CMK (cell line): ENCODE results near the gene PTGR3.
"Not testable (repeated sequence)": the region's sequence is repeated elsewhere in the genome, so short reads cannot be mapped to it uniquely, and the experiment has no call there.

Experiments used
- DNase-seq: peaks from one replicate; pipeline ENCODE4 v3.0.0-alpha.2; 2010; ENCODE audit warnings: low read depth

Gene PTGR3

GRCh38 chr18:75202696-75203365 is 6.1 kb downstream of the PTGR3 start:
- no peak for DNase-seq

- no peak for DNase-seq
These were observed 7.4 kb downstream of the PTGR3 start for GRCh38 chr18:75201282-75202270.

- no peak for DNase-seq
These were observed 8.2 kb downstream of the PTGR3 start for GRCh38 chr18:75200605-75201280.

- DNase-seq, result no peak
These were observed 8.9 kb downstream of the PTGR3 start for GRCh38 chr18:75200071-75200470.

GRCh38 chr18:75199327-75199726 is 9.6 kb downstream of the PTGR3 start:
- DNase-seq, result no peak

GRCh38 chr18:75198036-75198435 is 10.9 kb downstream of the PTGR3 start:
- no peak for DNase-seq

- no peak for DNase-seq
These were observed 16.0 kb downstream of the PTGR3 start for GRCh38 chr18:75192899-75193298.

GRCh38 chr18:75189696-75190095 is 19.2 kb downstream of the PTGR3 start:
- DNase-seq, result no peak

- DNase-seq, result not testable (repeated sequence)
These were observed 21.2 kb downstream of the PTGR3 start for GRCh38 chr18:75187702-75188101.

- no peak for DNase-seq
These were observed 23.5 kb downstream of the PTGR3 start for GRCh38 chr18:75185460-75185859.

GRCh38 chr18:75183973-75184493 is 24.9 kb downstream of the PTGR3 start:
- no peak for DNase-seq

- no peak for DNase-seq
These were observed 25.4 kb downstream of the PTGR3 start for GRCh38 chr18:75183524-75183923.

GRCh38 chr18:75179819-75180600 is 28.9 kb downstream of the PTGR3 start:
- DNase-seq, result no peak

- DNase-seq, result no peak
These were observed 30.6 kb downstream of the PTGR3 start for GRCh38 chr18:75178376-75178775.

- DNase-seq, result no peak
These were observed 32.1 kb downstream of the PTGR3 start for GRCh38 chr18:75176849-75177248.

- no peak for DNase-seq
These were observed 35.2 kb downstream of the PTGR3 start for GRCh38 chr18:75173738-75174137.

GRCh38 chr18:75173125-75173432 is 35.9 kb downstream of the PTGR3 start:
- no peak for DNase-seq

GRCh38 chr18:75172299-75173124 is 36.4 kb downstream of the PTGR3 start:
- no peak for DNase-seq

- DNase-seq, result no peak
These were observed 38.0 kb downstream of the PTGR3 start for GRCh38 chr18:75170916-75171315.

- no peak for DNase-seq
These were observed 38.7 kb downstream of the PTGR3 start for GRCh38 chr18:75170022-75170789.
